Fibroblast of lung (primary cell): Measurements from ENCODE around the gene KRTAP5-6. TPM values are rescaled to one million over a fixed set of nuclear protein-coding genes. Genes with fewer than 3 reads are reported as not detected.
"Not testable (repeated sequence)": the region's sequence is repeated elsewhere in the genome, so short reads cannot be mapped to it uniquely, and the experiment has no call there.

ENCODE experiments used
- DNase-seq, 2 donors: peaks; one replicate each; pipeline versions ENCODE4 v3.0.0 to v3.0.0-alpha.2; 2010; ENCODE audit warnings: low read depth in 2 of 2
- H2AFZ ChIP-seq: 2 replicates; pipeline ENCODE4 v1.5.1; 2012; ENCODE audit warnings: low read length, control low read depth, inconsistent platforms
- H3K27ac ChIP-seq: 2 replicates; pipeline ENCODE4 v1.5.1; 2011; ENCODE audit warnings: low read length, control low read depth; ENCODE audit not compliant: insufficient read depth
- H3K27me3 ChIP-seq: 2 replicates; pipeline ENCODE4 v1.5.1; 2011; ENCODE audit warnings: mild to moderate bottlenecking, low read length; ENCODE audit not compliant: control insufficient read depth, insufficient read depth
- H3K36me3 ChIP-seq: 2 replicates; pipeline ENCODE4 v1.5.1; 2011; ENCODE audit warnings: low read length; ENCODE audit not compliant: control insufficient read depth, insufficient read depth
- H3K4me1 ChIP-seq: 2 replicates; pipeline ENCODE4 v1.5.1; 2011; ENCODE audit warnings: low read length; ENCODE audit not compliant: control insufficient read depth, insufficient read depth; ENCODE audit errors: extremely low read depth
- H3K4me2 ChIP-seq: 2 replicates; pipeline ENCODE4 v1.5.1; 2011; ENCODE audit warnings: low read length, control low read depth; ENCODE audit not compliant: insufficient read depth; ENCODE audit errors: extremely low read depth
- H3K4me3 ChIP-seq, 4 experiments: fragments of 200-600 bp in 1 of 4; sonication (generic) in 1 of 4; replicated peaks in 1 of 4; 2 replicates each; pipeline ENCODE4 v1.5.1; 2011 to 2016; ENCODE audit warnings: low read length in 4 of 4, low read depth in 3 of 4, mild to moderate bottlenecking in 3 of 4, control low read depth in 2 of 4, inconsistent platforms in 1 of 4, mixed read lengths in 1 of 4; ENCODE audit not compliant: insufficient read depth in 1 of 4; ENCODE audit errors: control extremely low read depth in 1 of 4
- H3K79me2 ChIP-seq: 2 replicates; pipeline ENCODE4 v1.5.1; 2012; ENCODE audit warnings: mild to moderate bottlenecking, low read length, inconsistent platforms; ENCODE audit not compliant: control insufficient read depth, insufficient read depth
- H3K9ac ChIP-seq: 2 replicates; pipeline ENCODE4 v1.5.1; 2011; ENCODE audit warnings: mild to moderate bottlenecking, low read length, control low read depth; ENCODE audit not compliant: insufficient read depth
- H3K9me3 ChIP-seq: 2 replicates; pipeline ENCODE4 v1.5.1; 2012; ENCODE audit warnings: low read depth, low read length; ENCODE audit not compliant: control insufficient read depth, insufficient read depth
- H4K20me1 ChIP-seq: 2 replicates; pipeline ENCODE4 v1.5.1; 2011; ENCODE audit warnings: low read length; ENCODE audit not compliant: control insufficient read depth, insufficient read depth; ENCODE audit errors: extremely low read depth
- CTCF ChIP-seq, 2 donors: IDR thresholded peaks in 1 of 2; conservative IDR thresholded peaks in 1 of 2; 1 replicate in 1 of 2; 2 replicates in 1 of 2; pipeline ENCODE4 v1.5.1; 2011 to 2012; ENCODE audit warnings: low read length in 2 of 2, control low read depth in 1 of 2, inconsistent platforms in 1 of 2, low read depth in 1 of 2, mild to moderate bottlenecking in 1 of 2
- EZH2 ChIP-seq: IDR thresholded peaks from 2 replicates; pipeline ENCODE4 v1.5.1; 2012; ENCODE audit warnings: low read length, control low read depth, mild to moderate bottlenecking; ENCODE audit errors: missing control alignments
- polyA plus RNA-seq, 2 donors: library from polyadenylated mRNA; depleted of rRNA in 1 of 2; stranded (reverse) in 1 of 2; unstranded in 1 of 2; fragments of >200 nt; gene quantifications; 2 replicates each; pipeline ENCODE4 v1.2.1, GENCODE V29; 2011 to 2012; ENCODE audit warnings: missing spikeins in 1 of 2
- total RNA-seq: library from RNA; depleted of rRNA; stranded (reverse); fragments of >200 nt; gene quantifications from 2 replicates; pipeline ENCODE4 v1.2.1, GENCODE V29; 2014

The KRTAP5-6 gene
- total and polyA plus RNA-seq, 2 donors (not counting 1 experiment from before 2014, with no cell fraction given), result not detected

GRCh38 chr11:1679881-1680280 lies 17.1 kb upstream of the KRTAP5-6 start:
- H3K9me3 ChIP-seq, result no peaks in the 10 kb centered on the region
- peaks cover 5% of the 10 kb centered on the region for H3K27me3 ChIP-seq
- H3K9ac ChIP-seq, result no peak overlapping the region
- H3K4me1 ChIP-seq, result no peaks in the 10 kb centered on the region
- no peaks in the 10 kb centered on the region for H3K79me2 ChIP-seq
- no peaks in the 10 kb centered on the region for H3K36me3 ChIP-seq
- DNase-seq, result no peak
- H3K4me3 ChIP-seq, result no peak overlapping the region
- H2AFZ ChIP-seq, result no peak overlapping the region
- H3K27ac ChIP-seq, result no peak overlapping the region
- H4K20me1 ChIP-seq, result no peaks in the 10 kb centered on the region
- H3K4me2 ChIP-seq, result no peak overlapping the region
- TF ChIP-seq CTCF (conservative IDR thresholded peaks at IDR 0.05 in 1 of 2, IDR thresholded peaks at IDR 0.05 in 1 of 2; ENCODE audit: low read depth in 1 of 2, low read length in 2 of 2) (no peak), EZH2 (no peak)

DNA sequence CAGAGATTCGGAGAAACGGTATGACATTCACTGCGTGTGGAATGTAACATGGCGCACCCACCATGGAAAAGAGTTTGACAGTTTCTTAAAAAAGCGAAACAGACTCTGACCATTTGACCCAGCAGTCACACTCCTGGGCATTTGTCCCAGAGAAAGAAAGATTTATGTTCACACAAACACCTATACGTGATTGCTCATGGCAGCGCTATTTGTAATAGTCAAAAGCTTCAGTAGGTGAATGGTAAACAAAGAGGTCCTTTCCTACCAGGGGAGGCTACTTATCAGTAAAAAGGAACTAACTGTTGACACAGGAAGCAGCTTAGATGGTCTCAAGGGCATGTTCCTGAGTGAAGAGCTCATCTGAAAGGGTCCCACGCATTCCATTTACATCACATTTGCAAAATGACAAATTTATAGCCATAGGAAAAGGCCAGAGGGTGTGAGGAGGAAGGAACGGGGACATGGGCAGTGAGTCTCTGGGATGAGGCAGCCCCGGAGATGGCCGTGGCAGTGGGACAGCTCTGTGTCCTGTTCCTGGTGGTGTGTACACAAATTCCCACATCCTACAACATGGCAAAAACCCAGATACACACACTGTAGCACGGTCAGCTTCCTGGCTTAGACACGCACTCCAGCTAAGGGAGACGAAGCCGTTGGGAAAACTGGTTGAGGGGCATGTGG lies 14.6 kb upstream of the KRTAP5-6 start:
- no peak for DNase-seq
- no peak overlapping the region for H2AFZ ChIP-seq
- no peaks in the 10 kb centered on the region for H3K36me3 ChIP-seq
- H3K4me3 ChIP-seq, result no peak overlapping the region
- no peaks in the 10 kb centered on the region for H3K27me3 ChIP-seq
- H3K79me2 ChIP-seq, result no peaks in the 10 kb centered on the region
- no peak for TF ChIP-seq CTCF (conservative IDR thresholded peaks at IDR 0.05 in 1 of 2, IDR thresholded peaks at IDR 0.05 in 1 of 2; ENCODE audit: low read depth in 1 of 2, low read length in 2 of 2)
- TF ChIP-seq EZH2, result no peak
- no peaks in the 10 kb centered on the region for H3K9me3 ChIP-seq
- no peaks in the 10 kb centered on the region for H3K4me1 ChIP-seq
- H3K9ac ChIP-seq, result no peak overlapping the region
- no peaks in the 10 kb centered on the region for H4K20me1 ChIP-seq
- no peak overlapping the region for H3K27ac ChIP-seq
- H3K4me2 ChIP-seq, result no peak overlapping the region

DNA sequence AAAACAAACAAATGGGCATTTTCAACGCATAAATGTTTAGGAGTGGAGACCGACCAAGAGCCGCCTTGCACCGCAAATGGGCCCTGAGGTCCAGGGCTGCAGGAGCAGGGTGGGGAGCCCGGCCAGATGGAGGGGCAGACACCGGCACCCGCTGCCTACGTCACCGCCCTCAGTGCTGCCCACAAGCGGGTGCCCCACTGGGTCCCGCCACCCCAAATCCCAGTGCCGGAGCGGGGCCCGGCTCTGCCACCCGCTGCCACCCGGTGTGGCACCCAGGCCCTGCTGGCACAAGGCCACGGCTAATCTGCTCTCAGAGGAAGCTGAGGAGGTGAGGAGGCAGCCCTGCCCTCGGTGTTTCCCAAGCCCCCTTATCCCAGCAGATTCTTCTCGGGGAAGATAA lies 13.8 kb upstream of the KRTAP5-6 start:
- H3K9ac ChIP-seq, H4K20me1 ChIP-seq, H3K4me2 ChIP-seq: not testable (repeated sequence)

GRCh38 chr11:1683904-1684572 lies 13.0 kb upstream of the KRTAP5-6 start:
- not testable (repeated sequence) for H2AFZ ChIP-seq, H3K4me2 ChIP-seq, H3K4me1 ChIP-seq, H3K4me3 ChIP-seq, H3K9ac ChIP-seq, H3K36me3 ChIP-seq, DNase-seq, H3K79me2 ChIP-seq, H3K27ac ChIP-seq, H3K27me3 ChIP-seq, H3K9me3 ChIP-seq, H4K20me1 ChIP-seq

More for the DNA sequence above, 13.8 kb upstream of the KRTAP5-6 start:
- not testable (repeated sequence) for H3K36me3 ChIP-seq, H3K79me2 ChIP-seq, H3K27ac ChIP-seq, H3K4me1 ChIP-seq, H3K4me3 ChIP-seq, H2AFZ ChIP-seq, H3K9me3 ChIP-seq, DNase-seq, H3K27me3 ChIP-seq

- not testable (repeated sequence) for H3K36me3 ChIP-seq, H3K9me3 ChIP-seq, DNase-seq, H4K20me1 ChIP-seq, H3K27me3 ChIP-seq, H3K27ac ChIP-seq, H3K9ac ChIP-seq, H3K79me2 ChIP-seq, H3K4me3 ChIP-seq, H3K4me2 ChIP-seq, H3K4me1 ChIP-seq, H2AFZ ChIP-seq
Measured at GRCh38 chr11:1684886-1685874, 11.8 kb upstream of the KRTAP5-6 start.
